Measurements from ENCODE around the gene PRPF38A. TPM values are rescaled to one million over a fixed set of nuclear protein-coding genes. Genes with fewer than 3 reads are reported as not detected.

The PRPF38A gene
- total RNA-seq, 1 experiment from 2014 or later = 89.9 TPM

- H3K27me3 Mint-ChIP-seq (ENCODE audit: low read depth) = no peaks in the 10 kb centered on the region
- H3K36me3 Mint-ChIP-seq (ENCODE audit: insufficient read depth in 1 of 3, low read depth in 3 of 3) = peaks cover 6 to 42% (median 30%) of the 10 kb centered on the region in 3 experiments; a peak in 6 of 7 replicates
- no peaks in the 10 kb centered on the region; the same call in 1 of the 2 replicates for H3K4me1 ChIP-seq (ENCODE audit: insufficient read depth, low read length)
- peak overlapping the region; percentile 5 to 80 (median 46); a peak in 6 of 7 replicates for H3K27ac Mint-ChIP-seq
- H3K4me2 ChIP-seq (ENCODE audit: insufficient read depth, insufficient read length, low read length) = no peak overlapping the region
- H3K56ac ChIP-seq (ENCODE audit: insufficient read length, low read depth, low read length) = no peak overlapping the region
- no peak overlapping the region for H3K9ac ChIP-seq (ENCODE audit: extremely low read depth, insufficient read length, low read length)
- peaks cover 0 to 4% of the 10 kb centered on the region in 2 experiments; a peak in 2 of 5 replicates for H3K9me3 Mint-ChIP-seq
- no CpG with 5 or more reads among the region's 1 CpG for WGBS (ENCODE audit: extremely low coverage, insufficient read length, low lambda C conversion rate)
- no peaks in the 10 kb centered on the region for H3K79me2 ChIP-seq (ENCODE audit: insufficient read depth, low read length)
- H3K27ac ChIP-seq (ENCODE audit: insufficient read length, low read depth, low read length) = no peak overlapping the region
- TF ChIP-seq, protein P1, sequence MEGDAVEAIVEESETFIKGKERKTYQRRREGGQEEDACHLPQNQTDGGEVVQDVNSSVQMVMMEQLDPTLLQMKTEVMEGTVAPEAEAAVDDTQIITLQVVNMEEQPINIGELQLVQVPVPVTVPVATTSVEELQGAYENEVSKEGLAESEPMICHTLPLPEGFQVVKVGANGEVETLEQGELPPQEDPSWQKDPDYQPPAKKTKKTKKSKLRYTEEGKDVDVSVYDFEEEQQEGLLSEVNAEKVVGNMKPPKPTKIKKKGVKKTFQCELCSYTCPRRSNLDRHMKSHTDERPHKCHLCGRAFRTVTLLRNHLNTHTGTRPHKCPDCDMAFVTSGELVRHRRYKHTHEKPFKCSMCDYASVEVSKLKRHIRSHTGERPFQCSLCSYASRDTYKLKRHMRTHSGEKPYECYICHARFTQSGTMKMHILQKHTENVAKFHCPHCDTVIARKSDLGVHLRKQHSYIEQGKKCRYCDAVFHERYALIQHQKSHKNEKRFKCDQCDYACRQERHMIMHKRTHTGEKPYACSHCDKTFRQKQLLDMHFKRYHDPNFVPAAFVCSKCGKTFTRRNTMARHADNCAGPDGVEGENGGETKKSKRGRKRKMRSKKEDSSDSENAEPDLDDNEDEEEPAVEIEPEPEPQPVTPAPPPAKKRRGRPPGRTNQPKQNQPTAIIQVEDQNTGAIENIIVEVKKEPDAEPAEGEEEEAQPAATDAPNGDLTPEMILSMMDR (conservative IDR thresholded peaks at IDR 0.05) = no peak
- no peak overlapping the region for H4K5ac ChIP-seq (ENCODE audit: insufficient read length, low read depth, low read length)
- H2BK15ac ChIP-seq (ENCODE audit: low read depth, low read length) = no peak overlapping the region
- H3K79me1 ChIP-seq (ENCODE audit: insufficient read depth, low read depth, low read length, poor library complexity, severe bottlenecking) = no peaks in the 10 kb centered on the region
- DNase-seq = no peak
- H3K23ac ChIP-seq (ENCODE audit: insufficient read length, low read depth, low read length) = no peak overlapping the region
- no peak overlapping the region for H2BK120ac ChIP-seq (ENCODE audit: low read depth, low read length, poor library complexity, severe bottlenecking)
- peaks cover 21 to 27% of the 10 kb centered on the region in 2 experiments for H3K4me1 Mint-ChIP-seq
- no peak overlapping the region for H2BK12ac ChIP-seq (ENCODE audit: insufficient read length, low read depth, low read length)
- no peaks in the 10 kb centered on the region for H4K20me1 ChIP-seq (ENCODE audit: control insufficient read depth, insufficient read depth, insufficient read length)
- no peak overlapping the region for H4K8ac ChIP-seq (replicated peaks; ENCODE audit: insufficient read length, low read depth, low read length)
- H3K9me3 ChIP-seq (ENCODE audit: control insufficient read depth, low read depth, low read length) = no peaks in the 10 kb centered on the region
- H2AFZ ChIP-seq (ENCODE audit: low read length) = no peak overlapping the region
- H3K14ac ChIP-seq (ENCODE audit: insufficient read depth, low read length) = no peak overlapping the region
- no peaks in the 10 kb centered on the region for H3K23me2 ChIP-seq (ENCODE audit: insufficient read length, low read depth, low read length, poor library complexity, severe bottlenecking)
- no peak overlapping the region for H2BK20ac ChIP-seq (ENCODE audit: low read depth, low read length, poor library complexity, severe bottlenecking)
- H3K4ac ChIP-seq (ENCODE audit: low read depth, low read length) = no peak overlapping the region
- no peak overlapping the region for H3K4me3 Mint-ChIP-seq
- no peak overlapping the region for H4K91ac ChIP-seq (ENCODE audit: insufficient read length, low read depth, low read length)
- H3K18ac ChIP-seq (ENCODE audit: insufficient read length, low read depth, low read length) = no peak overlapping the region
- no peak overlapping the region for H3T11ph ChIP-seq (ENCODE audit: low read length)
- H2BK5ac ChIP-seq (ENCODE audit: insufficient read length, low read length) = no peak overlapping the region
- no peak overlapping the region for H2AK5ac ChIP-seq (ENCODE audit: insufficient read length, low read length)
- H3K27me3 ChIP-seq (ENCODE audit: insufficient read depth, low read length) = no peaks in the 10 kb centered on the region
Measured at GRCh38 chr1:52454127-52454526, 49.7 kb downstream of the PRPF38A start.
